Endothelial cell of umbilical vein (primary cell): Measurements from ENCODE around the gene KRT23. TPM values are rescaled to one million over a fixed set of nuclear protein-coding genes. Genes with fewer than 3 reads are reported as not detected.

Source experiments
- BruUV-seq: library from RNA; stranded (reverse); fragments of 400-500 nt; replicated peaks from 2 replicates; lab custom pipeline; 2021; lab: Mats Ljungman, UMichigan
- CTCF ChIA-PET: fragments of 300-600, 350-600 bp; sonication (Branson Sonifier 250); formaldehyde crosslinking; loops from one replicate; lab custom pipeline; 2021; ENCODE audit warnings: antibody characterized with exemption, inconsistent platforms; lab: Charles Lee
- POLR2A ChIA-PET: fragments of 300-600, 350-600 bp; sonication (Branson Sonifier 250); formaldehyde crosslinking; loops from one replicate; lab custom pipeline; 2021; ENCODE audit warnings: antibody characterized with exemption, inconsistent platforms; lab: Charles Lee
- DNase-seq: peaks from one replicate; pipeline ENCODE4 v3.0.0-alpha.2; 2011; ENCODE audit warnings: low read depth, low spot score
- FAIRE-seq: peaks from 2 replicates; lab custom pipeline; 2011; peaks lifted over from hg19 to GRCh38; lab: Jason Lieb, UNC
- H2AFZ ChIP-seq: 2 replicates; pipeline ENCODE4 v1.6.0; 2012; ENCODE audit warnings: low read depth, low read length, control low read depth, inconsistent platforms
- H3K27ac ChIP-seq: 2 replicates; pipeline ENCODE4 v1.5.1; 2011; ENCODE audit warnings: low read depth, mild to moderate bottlenecking, control low read depth, low read length, moderate library complexity; ENCODE audit not compliant: insufficient read depth
- H3K27me3 ChIP-seq, 2 experiments: 2 replicates each; pipeline versions ENCODE4 v1.6.0 to v1.6.1; 2011; ENCODE audit warnings: low read length in 2 of 2, mixed read lengths in 1 of 2; ENCODE audit not compliant: control insufficient read depth in 2 of 2, insufficient read depth in 2 of 2
- H3K36me3 ChIP-seq, 2 experiments: 2 replicates in 1 of 2; 3 replicates in 1 of 2; pipeline ENCODE4 v1.5.1; 2011; ENCODE audit warnings: low read length in 2 of 2, mild to moderate bottlenecking in 1 of 2, moderate library complexity in 1 of 2; ENCODE audit not compliant: control insufficient read depth in 2 of 2, insufficient read depth in 2 of 2; ENCODE audit errors: extremely low read depth in 1 of 2
- H3K4me1 ChIP-seq: 3 replicates; pipeline ENCODE4 v1.5.1; 2011; ENCODE audit warnings: mild to moderate bottlenecking, low read length; ENCODE audit not compliant: control insufficient read depth, insufficient read depth; ENCODE audit errors: extremely low read depth
- H3K4me2 ChIP-seq: 2 replicates; pipeline ENCODE4 v1.6.1; 2011; ENCODE audit warnings: low read length, control low read depth, mixed read lengths; ENCODE audit not compliant: insufficient read depth
- H3K4me3 ChIP-seq, 3 experiments: fragments of 200-600 bp in 1 of 3; sonication (generic), shearing (Covaris generic) in 1 of 3; replicated peaks in 1 of 3; 2 replicates each; pipeline ENCODE4 v1.5.1; 2011 to 2016; ENCODE audit warnings: control low read depth in 3 of 3, low read length in 3 of 3, mild to moderate bottlenecking in 2 of 3, inconsistent platforms in 1 of 3, low read depth in 1 of 3, moderate library complexity in 1 of 3; ENCODE audit not compliant: insufficient read depth in 1 of 3
- H3K79me2 ChIP-seq: 2 replicates; pipeline ENCODE4 v1.6.0; 2012; ENCODE audit warnings: low read length, inconsistent platforms; ENCODE audit not compliant: control insufficient read depth, insufficient read depth
- H3K9ac ChIP-seq: replicated peaks from 2 replicates; pipeline ENCODE3; 2011; ENCODE audit warnings: low read length, control low read depth; ENCODE audit not compliant: insufficient read depth; ENCODE audit errors: extremely low read depth
- H3K9me1 ChIP-seq: replicated peaks from 3 replicates; pipeline ENCODE4 v1.6.0; 2011; ENCODE audit warnings: mild to moderate bottlenecking, low read length; ENCODE audit not compliant: control insufficient read depth, insufficient read depth; ENCODE audit errors: extremely low read depth
- H3K9me3 ChIP-seq: replicated peaks from 2 replicates; pipeline ENCODE4 v1.5.1; 2012; ENCODE audit warnings: low read length, inconsistent platforms; ENCODE audit not compliant: control insufficient read depth, insufficient read depth
- H4K20me1 ChIP-seq: replicated peaks from 2 replicates; pipeline ENCODE3; 2011; ENCODE audit warnings: mild to moderate bottlenecking, low read length; ENCODE audit not compliant: control insufficient read depth, insufficient read depth; ENCODE audit errors: extremely low read depth
- EZH2 ChIP-seq: IDR thresholded peaks from 2 replicates; pipeline ENCODE4 v1.6.1; 2012; ENCODE audit warnings: borderline replicate concordance, low read depth, mild to moderate bottlenecking, moderate library complexity, low read length, inconsistent platforms; ENCODE audit not compliant: severe bottlenecking
- FOS ChIP-seq: IDR thresholded peaks from 2 replicates; pipeline ENCODE4 v1.6.1; 2011; ENCODE audit warnings: mild to moderate bottlenecking, low read length, moderate library complexity, borderline replicate concordance; ENCODE audit not compliant: insufficient read depth
- GATA2 ChIP-seq: IDR thresholded peaks from 2 replicates; pipeline ENCODE4 v1.7.0; 2011; ENCODE audit warnings: low read depth, mild to moderate bottlenecking, moderate library complexity, mixed read lengths, low read length; ENCODE audit not compliant: insufficient read length, insufficient read depth
- JUN ChIP-seq: IDR thresholded peaks from 2 replicates; pipeline ENCODE4 v1.6.1; 2011; ENCODE audit warnings: borderline replicate concordance, low read depth; ENCODE audit not compliant: insufficient read length, insufficient read depth
- MYC ChIP-seq: IDR thresholded peaks from one replicate; pipeline ENCODE4 v1.6.1; 2011; ENCODE audit warnings: mild to moderate bottlenecking, low read depth, low read length
- POLR2A ChIP-seq: IDR thresholded peaks from 2 replicates; pipeline ENCODE4 v1.6.1; 2012; ENCODE audit warnings: low read depth, mild to moderate bottlenecking, control low read depth, low read length
- POLR2AphosphoS5 ChIP-seq: IDR thresholded peaks from 2 replicates; pipeline ENCODE4 v1.6.1; 2012; ENCODE audit warnings: low read depth, mild to moderate bottlenecking, control low read depth, low read length, moderate library complexity; ENCODE audit not compliant: insufficient read depth
- dilution Hi-C: fragments of 300-500 bp; cut with MboI; formaldehyde crosslinking; loops from one replicate; pipeline ENCODE4 v1.15.0; 2019; ENCODE audit warnings: low sequenced_read_pairs; ENCODE audit not compliant: extremely low pct_ligation_motif_present
- intact Hi-C: fragments of 100-400 bp; cut with micrococcal nuclease; formaldehyde crosslinking; loops from one replicate; pipeline ENCODE4 v1.10.0; 2022
- polyA plus RNA-seq, 4 experiments: library from polyadenylated mRNA; depleted of rRNA in 3 of 4; stranded (reverse) in 3 of 4; unstranded in 1 of 4; fragments of >200 nt; gene quantifications; 2 replicates each; pipeline versions ENCODE4 v1.2.1 to v1.2.3, GENCODE V29; 2011 to 2012; ENCODE audit warnings: missing spikeins in 1 of 4
- total RNA-seq: library from RNA; stranded (reverse); gene quantifications from 2 replicates; pipeline ENCODE4 v1.2.3, GENCODE V29; 2021
- TF ChIP-seq, protein P1 (sequence below), 2 donors: IDR thresholded peaks; 1 replicate in 1 of 2; 2 replicates in 1 of 2; pipeline ENCODE4 v1.5.1; 2011; ENCODE audit warnings: low read length in 2 of 2, mild to moderate bottlenecking in 2 of 2, moderate library complexity in 2 of 2, control low read depth in 1 of 2, inconsistent platforms in 1 of 2, low read depth in 1 of 2; ENCODE audit not compliant: insufficient read depth in 1 of 2; ENCODE audit errors: extremely low read depth in 1 of 2
- TF ChIP-seq, protein P2 (sequence below): IDR thresholded peaks from 2 replicates; pipeline ENCODE4 v1.6.1; 2011; ENCODE audit not compliant: insufficient read depth, insufficient read length

The KRT23 gene
- total and polyA plus RNA-seq, 2 donors (not counting 3 experiments of a cell fraction or from before 2014, with no cell fraction given) = not detected

DNA sequence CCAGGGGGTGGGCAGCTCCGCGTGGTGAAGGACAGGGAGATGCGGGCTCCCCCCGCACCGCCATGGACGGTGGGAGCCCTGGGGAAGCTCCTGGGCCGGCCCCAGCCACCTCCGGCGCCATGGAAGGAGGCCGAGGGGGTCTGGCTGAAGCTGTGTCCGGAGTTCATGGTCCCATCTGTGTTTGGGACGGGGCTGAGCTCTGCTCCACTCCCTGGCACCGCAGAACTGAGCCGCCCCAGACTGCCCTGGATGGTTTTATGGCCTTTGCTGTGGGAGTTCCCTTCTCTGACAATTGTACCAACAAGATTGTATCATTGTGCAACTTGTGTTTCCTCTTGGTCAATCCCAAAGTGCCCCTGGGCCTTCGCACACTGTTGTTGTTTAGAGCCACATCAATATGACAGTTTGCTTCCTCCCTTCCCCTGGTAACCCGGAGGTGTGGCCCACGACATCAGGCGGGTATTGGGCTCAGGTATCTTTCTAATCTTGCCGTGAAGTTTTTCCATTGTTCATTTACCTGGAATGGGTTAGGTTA, 942 bp downstream of the KRT23 start:
- CTCF ChIA-PET = no interaction called here
- no peak for FAIRE-seq

DNA sequence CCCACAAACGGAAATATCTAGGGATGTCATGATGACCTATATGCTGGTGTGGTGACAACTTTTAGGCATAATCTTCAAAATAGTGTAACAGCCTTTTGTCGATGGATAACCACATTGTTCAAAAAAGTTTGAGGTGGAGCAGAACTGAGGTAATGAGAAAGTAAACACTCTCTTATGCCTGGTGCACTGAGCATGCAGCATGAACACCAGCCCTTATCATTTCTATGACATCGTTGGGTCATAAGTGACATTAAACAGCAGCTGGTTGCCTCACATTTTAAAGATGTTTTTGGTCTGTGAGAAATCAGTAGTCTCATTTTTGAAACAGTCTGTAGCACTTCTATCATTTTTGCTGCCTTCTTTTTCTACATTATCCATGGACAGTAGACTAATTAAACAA, 1.8 kb downstream of the KRT23 start:
- Histone ChIP-seq H3K9me3 (no peaks in the 10 kb centered on the region), H3K27ac (no peak overlapping the region), H3K4me2 (no peak overlapping the region), H3K9ac (no peak overlapping the region), H3K9me1 (no peaks in the 10 kb centered on the region), H3K27me3 (peaks cover 10 to 13% of the 10 kb centered on the region in 2 experiments), H2AFZ (no peak overlapping the region), H4K20me1 (no peaks in the 10 kb centered on the region), H3K79me2 (no peaks in the 10 kb centered on the region), H3K4me1 (no peaks in the 10 kb centered on the region), H3K4me3 (no peak overlapping the region), H3K36me3 (no peaks in the 10 kb centered on the region)
- no TSS peak for BruUV-seq
- ChIA-PET CTCF (no interaction called here), POLR2A (no interaction called here)
- DNase-seq (no peak), FAIRE-seq (no peak)
- intact Hi-C loops = no loop called here
- no peak for TF ChIP-seq MYC
- TF ChIP-seq, protein P1, sequence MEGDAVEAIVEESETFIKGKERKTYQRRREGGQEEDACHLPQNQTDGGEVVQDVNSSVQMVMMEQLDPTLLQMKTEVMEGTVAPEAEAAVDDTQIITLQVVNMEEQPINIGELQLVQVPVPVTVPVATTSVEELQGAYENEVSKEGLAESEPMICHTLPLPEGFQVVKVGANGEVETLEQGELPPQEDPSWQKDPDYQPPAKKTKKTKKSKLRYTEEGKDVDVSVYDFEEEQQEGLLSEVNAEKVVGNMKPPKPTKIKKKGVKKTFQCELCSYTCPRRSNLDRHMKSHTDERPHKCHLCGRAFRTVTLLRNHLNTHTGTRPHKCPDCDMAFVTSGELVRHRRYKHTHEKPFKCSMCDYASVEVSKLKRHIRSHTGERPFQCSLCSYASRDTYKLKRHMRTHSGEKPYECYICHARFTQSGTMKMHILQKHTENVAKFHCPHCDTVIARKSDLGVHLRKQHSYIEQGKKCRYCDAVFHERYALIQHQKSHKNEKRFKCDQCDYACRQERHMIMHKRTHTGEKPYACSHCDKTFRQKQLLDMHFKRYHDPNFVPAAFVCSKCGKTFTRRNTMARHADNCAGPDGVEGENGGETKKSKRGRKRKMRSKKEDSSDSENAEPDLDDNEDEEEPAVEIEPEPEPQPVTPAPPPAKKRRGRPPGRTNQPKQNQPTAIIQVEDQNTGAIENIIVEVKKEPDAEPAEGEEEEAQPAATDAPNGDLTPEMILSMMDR (IDR thresholded peaks at IDR 0.05; ENCODE audit: extremely low read depth in 1 of 2, insufficient read depth in 1 of 2, low read depth in 1 of 2, low read length in 2 of 2) = no peak
- TF ChIP-seq EZH2 = no peak
- no peak for TF ChIP-seq GATA2
- TF ChIP-seq, protein P2, sequence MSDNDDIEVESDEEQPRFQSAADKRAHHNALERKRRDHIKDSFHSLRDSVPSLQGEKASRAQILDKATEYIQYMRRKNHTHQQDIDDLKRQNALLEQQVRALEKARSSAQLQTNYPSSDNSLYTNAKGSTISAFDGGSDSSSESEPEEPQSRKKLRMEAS = no peak
- TF ChIP-seq FOS = no peak
- no peak for TF ChIP-seq JUN
- TF ChIP-seq POLR2A = no peak
- no peak for TF ChIP-seq POLR2AphosphoS5
- dilution Hi-C loops = no loop called here

More for the DNA sequence above, 942 bp downstream of the KRT23 start:
- TF ChIP-seq MYC = no peak
- no peak for TF ChIP-seq POLR2A
- TF ChIP-seq, protein P2 = no peak
- TF ChIP-seq EZH2 = no peak
- no peaks in the 10 kb centered on the region for H3K9me3 ChIP-seq
- H3K4me2 ChIP-seq = no peak overlapping the region
- no peaks in the 10 kb centered on the region for H3K36me3 ChIP-seq
- intact Hi-C loops (no loop called here), dilution Hi-C loops (no loop called here)
- no peak overlapping the region for H3K4me3 ChIP-seq
- no peaks in the 10 kb centered on the region for H3K9me1 ChIP-seq
- no peaks in the 10 kb centered on the region for H4K20me1 ChIP-seq
- DNase-seq = no peak
- no peaks in the 10 kb centered on the region for H3K79me2 ChIP-seq
- no TSS peak for BruUV-seq
- H3K27me3 ChIP-seq = peaks cover 10% of the 10 kb centered on the region in 2 experiments
- no peak overlapping the region for H2AFZ ChIP-seq
- H3K9ac ChIP-seq = no peak overlapping the region
- POLR2A ChIA-PET = no interaction called here
- no peaks in the 10 kb centered on the region for H3K4me1 ChIP-seq
- no peak overlapping the region for H3K27ac ChIP-seq
